GM19240 (cell line): Measurements from ENCODE around the gene FAM118A.
"Not testable (repeated sequence)": the region's sequence is repeated elsewhere in the genome, so short reads cannot be mapped to it uniquely, and the experiment has no call there.

Experiments used
- DNase-seq: peaks from one replicate; pipeline ENCODE4 v3.0.0; 2011; ENCODE audit warnings: low spot score; ENCODE audit not compliant: insufficient read length

Gene FAM118A

GRCh38 chr22:45308957-45309421 is 745 bp upstream of the FAM118A start:
- DNase-seq = no peak

DNA sequence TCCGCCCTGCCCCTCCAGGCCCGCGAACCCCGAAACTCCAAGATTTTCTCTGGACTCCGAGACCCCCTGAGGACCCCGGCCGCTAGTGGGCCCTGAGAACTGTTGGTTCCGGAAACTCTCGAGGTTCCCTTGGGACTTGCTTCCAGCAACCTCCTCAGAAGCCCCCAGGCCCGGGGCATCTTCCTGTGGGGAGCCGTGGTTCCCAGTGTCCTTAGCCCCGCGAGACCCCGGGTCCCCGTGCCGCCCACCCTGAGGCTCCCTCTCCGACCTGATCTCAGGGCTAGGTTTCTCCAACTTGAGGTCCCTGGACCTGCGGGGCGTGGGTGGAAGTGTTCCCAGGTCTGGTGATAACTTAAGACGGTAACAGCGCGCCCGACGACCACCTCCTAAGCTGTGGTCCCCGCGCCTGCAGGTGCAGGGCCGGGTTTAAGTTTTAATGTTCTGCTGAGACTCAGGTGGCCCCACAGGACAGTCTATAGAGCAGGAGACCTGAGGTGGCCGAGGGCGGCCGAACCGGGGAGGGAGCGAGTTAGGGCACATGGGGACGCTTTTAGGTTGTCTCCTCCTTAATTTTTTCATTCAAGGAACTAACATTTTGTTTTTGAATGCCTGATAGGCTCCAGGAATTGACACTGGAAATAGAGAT is 720 bp downstream of the FAM118A start:
- DNase-seq = no peak

- no peak for DNase-seq
Observed at GRCh38 chr22:45310977-45311531, 1.3 kb downstream of the FAM118A start.

DNA sequence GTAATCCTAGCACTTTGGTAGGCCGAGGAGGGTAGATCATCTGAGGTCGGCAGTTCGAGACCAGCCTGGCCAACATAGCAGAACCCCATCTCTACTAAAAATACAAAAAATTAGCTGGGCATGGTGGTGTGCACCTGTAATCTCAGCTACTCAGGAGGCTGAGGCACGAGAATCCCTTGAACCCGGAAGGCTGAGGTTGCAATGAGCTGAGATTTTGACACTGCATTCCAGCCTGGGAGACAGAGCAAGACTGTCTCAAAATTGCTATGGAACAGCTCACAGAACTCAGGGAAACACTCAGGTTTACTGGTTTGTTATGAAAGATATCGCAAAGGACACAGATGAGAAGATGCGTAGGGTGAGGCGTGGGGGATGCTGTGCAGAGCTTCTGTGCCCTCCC is 2.7 kb downstream of the FAM118A start:
- no peak for DNase-seq

GRCh38 chr22:45312856-45313255 is 3.1 kb downstream of the FAM118A start:
- DNase-seq = no peak

- no peak for DNase-seq
Observed at GRCh38 chr22:45314054-45314721, 4.5 kb downstream of the FAM118A start.

GRCh38 chr22:45314786-45315185 is 5.1 kb downstream of the FAM118A start:
- no peak for DNase-seq

- no peak for DNase-seq
Observed at GRCh38 chr22:45316796-45317526, 7.2 kb downstream of the FAM118A start.

DNA sequence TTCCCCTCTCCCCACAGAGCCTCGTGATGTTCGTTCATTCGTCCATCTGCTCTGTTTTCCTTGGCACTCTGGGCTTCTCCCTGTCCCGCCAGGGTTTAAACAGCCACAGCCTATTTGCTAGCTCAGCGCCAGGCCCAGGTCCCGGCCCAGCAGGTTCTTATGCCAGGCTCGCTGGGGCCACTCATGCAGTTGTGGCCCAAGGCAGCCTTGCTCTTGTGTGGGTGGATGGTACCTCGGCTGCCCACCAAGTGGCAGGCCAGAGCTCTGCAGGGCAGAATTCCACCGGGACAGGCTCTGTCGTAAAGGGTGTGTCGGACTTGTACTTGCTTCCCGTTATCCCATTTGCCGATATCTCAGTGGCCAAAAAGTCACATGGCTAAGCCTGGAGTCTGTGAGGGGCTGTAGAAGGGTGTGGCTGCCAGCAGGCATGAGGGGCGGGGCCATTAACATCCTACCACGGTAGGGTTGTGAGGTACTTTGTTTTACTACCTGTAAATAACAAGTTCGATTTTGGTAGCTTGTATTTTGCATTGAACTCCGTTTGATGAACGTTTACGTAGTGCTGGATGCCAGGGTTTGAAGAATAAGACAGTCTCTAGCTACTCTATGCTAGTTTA is 7.9 kb downstream of the FAM118A start:
- no peak for DNase-seq

DNA sequence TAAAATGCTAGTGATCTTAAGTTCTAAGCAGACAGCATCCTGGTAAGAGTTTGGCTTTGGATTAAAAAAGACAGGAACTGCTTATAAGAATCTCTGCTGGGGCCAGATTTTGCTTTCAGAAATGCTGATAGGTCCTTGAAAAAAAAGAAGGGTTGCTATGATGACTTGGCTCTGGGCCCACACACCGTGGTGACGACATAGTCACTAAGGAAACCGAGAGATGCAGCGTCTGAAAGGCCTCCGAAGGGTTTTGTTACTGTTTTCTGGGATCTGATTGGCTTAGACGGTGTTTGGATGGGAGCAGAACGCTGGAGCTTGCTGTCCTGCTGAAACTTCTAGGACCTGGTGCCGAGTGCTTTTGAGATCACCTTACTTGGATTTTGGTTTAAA is 8.4 kb downstream of the FAM118A start:
- peak; percentile 77 for DNase-seq

- DNase-seq = no peak
Observed at GRCh38 chr22:45318558-45319323, 9.0 kb downstream of the FAM118A start.

DNA sequence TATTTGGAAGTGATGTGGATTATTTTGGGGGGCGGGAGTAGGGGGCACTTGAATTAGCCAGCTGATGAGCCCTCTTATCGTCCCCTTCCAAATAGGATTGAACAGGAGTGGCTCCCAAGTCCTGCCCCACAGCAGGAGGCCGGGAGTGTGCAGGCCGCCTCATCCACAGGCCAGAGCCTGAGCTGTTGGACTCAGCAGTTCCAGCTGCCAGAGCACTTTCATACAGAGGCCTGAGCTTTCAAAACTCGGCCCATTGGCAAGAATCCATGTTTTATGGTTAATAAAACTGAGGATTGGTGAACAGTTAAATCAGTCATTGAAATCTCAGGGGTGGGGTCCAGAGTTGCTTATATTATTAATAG is 9.6 kb downstream of the FAM118A start:
- DNase-seq = no peak

GRCh38 chr22:45320357-45320976 is 10.7 kb downstream of the FAM118A start:
- no peak for DNase-seq

- DNase-seq = no peak
Observed at GRCh38 chr22:45321827-45322226, 12.1 kb downstream of the FAM118A start.

GRCh38 chr22:45322873-45323525 is 13.3 kb downstream of the FAM118A start:
- no peak for DNase-seq

DNA sequence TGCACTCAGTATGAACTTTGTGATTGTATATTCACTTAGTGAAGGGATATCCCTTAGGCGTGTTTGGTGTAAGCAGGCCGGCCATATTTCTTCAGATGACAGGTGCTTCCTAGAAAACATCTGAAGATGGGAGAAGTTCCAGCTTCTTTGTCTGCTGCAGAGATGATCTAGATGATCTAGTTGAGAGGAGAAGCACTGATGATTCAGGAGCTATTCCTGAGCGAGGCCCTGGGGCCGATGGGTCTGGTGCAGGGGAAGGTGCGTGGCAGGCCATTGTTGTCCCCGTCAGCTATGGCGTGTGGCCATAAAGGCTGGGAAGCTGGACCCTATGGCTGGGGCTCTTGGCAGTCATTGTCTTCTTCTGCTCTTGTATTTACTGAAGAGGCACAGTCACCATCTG is 14.0 kb downstream of the FAM118A start:
- DNase-seq = no peak

GRCh38 chr22:45324311-45324711 is 14.6 kb downstream of the FAM118A start:
- no peak for DNase-seq

- DNase-seq = not testable (repeated sequence)
Observed at GRCh38 chr22:45328261-45328660, 18.5 kb downstream of the FAM118A start.

- no peak for DNase-seq
Observed at GRCh38 chr22:45328822-45329529, 19.2 kb downstream of the FAM118A start.
